NB4 (cell line): ENCODE data around the gene RAET1E.

Experiments used
- DNase-seq: peaks from one replicate; pipeline ENCODE4 v3.0.0; 2010; ENCODE audit warnings: low read depth
- H3K4me3 ChIP-seq: one replicate; pipeline ENCODE4 v1.5.1; 2011; ENCODE audit warnings: mild to moderate bottlenecking, low read depth, low read length, moderate library complexity
- MYC ChIP-seq: IDR thresholded peaks from 2 replicates; pipeline ENCODE4 v1.6.1; 2011; ENCODE audit warnings: low read depth, low read length
- POLR2A ChIP-seq: IDR thresholded peaks from 2 replicates; pipeline ENCODE4 v1.6.1; 2011; ENCODE audit warnings: mild to moderate bottlenecking; ENCODE audit not compliant: insufficient read length; ENCODE audit errors: extremely low read depth
- TF ChIP-seq, protein P1 (sequence below): IDR thresholded peaks from one replicate; pipeline ENCODE4 v1.5.1; 2012; ENCODE audit warnings: low read depth, low read length
- TF ChIP-seq, protein P2 (sequence below): IDR thresholded peaks from 2 replicates; pipeline ENCODE4 v1.6.1; 2011; ENCODE audit warnings: low read depth, low read length

Gene RAET1E

DNA sequence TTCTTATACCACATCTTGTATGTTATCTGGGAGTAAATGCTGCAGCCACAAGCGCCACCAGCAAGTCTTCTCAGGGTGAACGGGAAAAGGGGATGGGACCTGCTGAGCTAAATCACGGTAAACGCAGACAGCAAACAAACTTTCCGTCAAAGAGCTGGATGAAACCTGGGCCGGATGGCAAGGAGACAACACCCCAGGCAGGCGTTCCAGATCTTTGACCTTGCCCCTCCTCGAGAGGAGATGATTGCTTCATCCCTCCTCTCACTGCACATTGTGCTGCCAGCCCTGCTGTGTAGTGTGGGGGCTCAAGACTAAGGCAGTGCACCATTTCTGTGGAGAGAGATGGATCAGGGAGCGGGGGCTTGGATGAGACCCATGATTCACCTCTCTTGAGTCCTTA lies 9.8 kb downstream of the RAET1E start:
- no peak overlapping the region for H3K4me3 ChIP-seq
- DNase-seq, result no peak
- TF ChIP-seq POLR2A, result no peak
- TF ChIP-seq MYC, result no peak
- TF ChIP-seq, protein P1, sequence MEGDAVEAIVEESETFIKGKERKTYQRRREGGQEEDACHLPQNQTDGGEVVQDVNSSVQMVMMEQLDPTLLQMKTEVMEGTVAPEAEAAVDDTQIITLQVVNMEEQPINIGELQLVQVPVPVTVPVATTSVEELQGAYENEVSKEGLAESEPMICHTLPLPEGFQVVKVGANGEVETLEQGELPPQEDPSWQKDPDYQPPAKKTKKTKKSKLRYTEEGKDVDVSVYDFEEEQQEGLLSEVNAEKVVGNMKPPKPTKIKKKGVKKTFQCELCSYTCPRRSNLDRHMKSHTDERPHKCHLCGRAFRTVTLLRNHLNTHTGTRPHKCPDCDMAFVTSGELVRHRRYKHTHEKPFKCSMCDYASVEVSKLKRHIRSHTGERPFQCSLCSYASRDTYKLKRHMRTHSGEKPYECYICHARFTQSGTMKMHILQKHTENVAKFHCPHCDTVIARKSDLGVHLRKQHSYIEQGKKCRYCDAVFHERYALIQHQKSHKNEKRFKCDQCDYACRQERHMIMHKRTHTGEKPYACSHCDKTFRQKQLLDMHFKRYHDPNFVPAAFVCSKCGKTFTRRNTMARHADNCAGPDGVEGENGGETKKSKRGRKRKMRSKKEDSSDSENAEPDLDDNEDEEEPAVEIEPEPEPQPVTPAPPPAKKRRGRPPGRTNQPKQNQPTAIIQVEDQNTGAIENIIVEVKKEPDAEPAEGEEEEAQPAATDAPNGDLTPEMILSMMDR, result no peak
- TF ChIP-seq, protein P2, sequence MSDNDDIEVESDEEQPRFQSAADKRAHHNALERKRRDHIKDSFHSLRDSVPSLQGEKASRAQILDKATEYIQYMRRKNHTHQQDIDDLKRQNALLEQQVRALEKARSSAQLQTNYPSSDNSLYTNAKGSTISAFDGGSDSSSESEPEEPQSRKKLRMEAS, result no peak

DNA sequence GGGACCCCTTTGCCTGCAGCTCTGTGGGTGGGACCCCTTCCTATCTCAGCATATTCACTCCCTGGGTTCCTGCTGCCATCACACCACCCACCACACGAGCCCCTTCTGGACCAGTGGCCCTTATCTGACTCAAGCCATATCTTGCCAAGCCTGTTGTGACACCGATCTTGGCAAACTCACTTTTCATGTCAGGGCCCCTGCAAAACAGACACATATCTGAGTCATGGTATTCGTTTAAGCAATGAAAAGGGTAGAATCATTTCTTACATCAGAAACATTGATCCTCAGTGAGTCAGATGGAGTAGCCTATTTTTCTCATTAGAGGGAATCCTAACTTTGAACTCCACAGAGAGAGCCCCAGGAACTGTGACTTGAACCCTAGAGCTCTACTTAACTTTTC lies 10.6 kb downstream of the RAET1E start:
- TF ChIP-seq, protein P2, result no peak
- TF ChIP-seq POLR2A (no peak), MYC (no peak)
- TF ChIP-seq, protein P1, result no peak
- no peak for DNase-seq
- H3K4me3 ChIP-seq, result no peak overlapping the region

DNA sequence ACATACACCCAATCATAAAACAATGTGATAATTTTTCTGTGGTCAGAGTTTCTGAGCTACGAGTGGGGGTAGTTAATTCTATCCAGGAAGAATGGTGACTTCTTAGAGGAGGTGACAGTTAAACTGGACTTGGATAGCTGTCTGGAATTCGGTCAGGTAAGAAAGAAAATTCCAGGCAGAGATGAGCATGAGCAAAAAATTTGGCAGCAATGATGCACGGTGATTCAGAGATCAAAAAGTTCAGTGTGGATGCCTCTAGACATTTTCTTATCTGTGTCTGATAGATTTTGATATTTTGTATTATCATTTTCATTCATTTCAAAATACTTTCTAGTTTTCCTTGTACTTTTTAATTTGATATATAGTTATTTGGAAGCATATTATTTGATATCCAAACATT lies 12.0 kb downstream of the RAET1E start:
- TF ChIP-seq MYC (no peak), POLR2A (no peak)
- TF ChIP-seq, protein P2, result no peak
- TF ChIP-seq, protein P1, result no peak
- no peak overlapping the region for H3K4me3 ChIP-seq
- no peak for DNase-seq

DNA sequence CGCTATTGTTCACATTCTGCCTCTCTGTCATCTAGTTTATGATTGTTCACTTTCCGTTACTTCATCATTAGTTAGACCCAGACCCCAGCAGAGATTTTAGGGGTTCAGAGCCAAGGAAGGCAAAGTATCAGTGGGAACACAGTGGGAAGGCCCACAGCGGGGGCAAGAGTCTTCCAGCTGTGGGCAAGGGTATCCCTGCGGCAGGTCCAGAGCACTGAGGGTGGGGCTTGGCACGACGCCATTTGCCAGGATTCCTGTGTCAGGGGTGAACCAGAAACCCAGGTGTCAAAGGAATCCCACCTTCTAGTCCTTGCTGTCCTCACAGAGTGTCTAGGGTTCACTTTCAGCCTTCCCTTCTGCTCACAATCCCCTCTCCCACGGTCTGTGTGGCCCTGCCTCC lies 13.3 kb downstream of the RAET1E start:
- DNase-seq, result no peak
- TF ChIP-seq, protein P1, result no peak
- TF ChIP-seq POLR2A (no peak), MYC (no peak)
- TF ChIP-seq, protein P2, result no peak
- no peak overlapping the region for H3K4me3 ChIP-seq

DNA sequence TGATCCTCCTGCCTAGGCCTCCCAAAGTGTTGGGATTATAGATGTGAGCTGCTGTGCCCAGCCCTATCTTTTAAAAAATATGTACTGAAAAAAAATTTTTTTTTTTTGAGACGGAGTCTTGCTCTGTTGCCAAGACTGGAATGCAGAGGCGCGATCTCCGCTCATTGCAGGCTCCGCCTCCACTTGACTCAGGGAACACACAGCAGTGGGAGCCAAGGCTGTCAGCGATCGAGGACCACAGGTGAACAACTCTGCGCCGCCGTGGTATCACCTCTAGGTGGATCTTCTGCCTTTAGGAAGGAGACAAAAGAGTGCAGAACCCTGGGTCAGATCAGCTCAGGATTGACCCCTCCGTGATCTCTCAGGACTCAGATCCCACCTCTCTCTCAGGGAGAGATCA lies 13.7 kb downstream of the RAET1E start:
- DNase-seq, result no peak
- no peak overlapping the region for H3K4me3 ChIP-seq
- TF ChIP-seq MYC, result no peak
- TF ChIP-seq, protein P2, result no peak
- TF ChIP-seq POLR2A, result no peak
- TF ChIP-seq, protein P1, result no peak

DNA sequence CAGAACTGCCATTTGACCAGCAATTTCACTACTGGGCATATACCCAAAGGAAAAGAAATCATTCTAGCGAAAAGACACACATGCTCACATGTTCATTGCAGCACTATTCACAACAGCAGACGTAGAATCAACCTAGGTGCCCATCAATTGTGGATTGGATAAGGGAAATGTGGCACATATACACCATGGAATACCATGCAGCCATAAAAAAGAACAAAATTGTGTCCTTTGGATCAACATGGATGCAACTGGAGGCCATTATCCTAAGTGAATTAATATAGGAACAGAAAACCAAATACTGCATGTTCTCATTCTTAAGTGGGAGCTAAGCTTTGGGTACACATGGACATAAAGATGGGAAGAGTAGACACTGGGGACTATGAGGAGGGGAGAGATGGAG lies 16.1 kb downstream of the RAET1E start:
- TF ChIP-seq, protein P1, result no peak
- TF ChIP-seq MYC (no peak), POLR2A (no peak)
- TF ChIP-seq, protein P2, result no peak

More for the DNA sequence above, 16.1 kb downstream of the RAET1E start:
- no peak for DNase-seq
- no peak overlapping the region for H3K4me3 ChIP-seq
